HFFc6 (cell line): ENCODE results near the gene LAMTOR2. TPM values are rescaled to one million over a fixed set of nuclear protein-coding genes. Genes with fewer than 3 reads are reported as not detected.

Experiments used
- DNase-seq: peaks from one replicate; pipeline ENCODE4 v3.0.0-alpha.2; 2018
- H3K27ac Mint-ChIP-seq: 2 replicates; pipeline ENCODE4 v1.8.0; 2020; ENCODE audit warnings: mild to moderate bottlenecking, mixed read lengths
- H3K27me3 Mint-ChIP-seq: 2 replicates; pipeline ENCODE4 v1.8.0; 2021; ENCODE audit warnings: mild to moderate bottlenecking, moderate library complexity, mixed read lengths; ENCODE audit not compliant: insufficient read depth
- H3K36me3 Mint-ChIP-seq: 2 replicates; pipeline ENCODE4 v1.8.0; 2021; ENCODE audit warnings: low read depth, mixed read lengths
- H3K4me1 Mint-ChIP-seq: 2 replicates; pipeline ENCODE4 v1.8.0; 2020; ENCODE audit warnings: low read depth, mixed read lengths
- H3K4me3 Mint-ChIP-seq: 2 replicates; pipeline ENCODE4 v1.8.0; 2020; ENCODE audit warnings: mild to moderate bottlenecking, moderate library complexity, mixed read lengths
- H3K9me3 Mint-ChIP-seq: 2 replicates; pipeline ENCODE4 v1.8.0; 2020; ENCODE audit warnings: mild to moderate bottlenecking, mixed read lengths
- total RNA-seq, 6 experiments: library from RNA; stranded (reverse); fragmentation: NEBNext Ultra II Directional; extraction: Animal tissue kit (Norgen Biotek cat#: 25700); gene quantifications; 2 replicates in 1 of 6; 3 replicates in 5 of 6; pipeline ENCODE4 v1.2.3, GENCODE V29; 2021
- TF ChIP-seq, protein P1 (sequence below): fragments of 200-600 bp; sonication (generic); IDR thresholded peaks from 2 replicates; pipeline ENCODE4 v1.5.0; 2021; ENCODE audit warnings: antibody characterized with exemption, mild to moderate bottlenecking

Gene LAMTOR2
- total RNA-seq, 6 experiments from 2014 or later, result 48.5 to 73.6 (median 62.5) TPM

DNA sequence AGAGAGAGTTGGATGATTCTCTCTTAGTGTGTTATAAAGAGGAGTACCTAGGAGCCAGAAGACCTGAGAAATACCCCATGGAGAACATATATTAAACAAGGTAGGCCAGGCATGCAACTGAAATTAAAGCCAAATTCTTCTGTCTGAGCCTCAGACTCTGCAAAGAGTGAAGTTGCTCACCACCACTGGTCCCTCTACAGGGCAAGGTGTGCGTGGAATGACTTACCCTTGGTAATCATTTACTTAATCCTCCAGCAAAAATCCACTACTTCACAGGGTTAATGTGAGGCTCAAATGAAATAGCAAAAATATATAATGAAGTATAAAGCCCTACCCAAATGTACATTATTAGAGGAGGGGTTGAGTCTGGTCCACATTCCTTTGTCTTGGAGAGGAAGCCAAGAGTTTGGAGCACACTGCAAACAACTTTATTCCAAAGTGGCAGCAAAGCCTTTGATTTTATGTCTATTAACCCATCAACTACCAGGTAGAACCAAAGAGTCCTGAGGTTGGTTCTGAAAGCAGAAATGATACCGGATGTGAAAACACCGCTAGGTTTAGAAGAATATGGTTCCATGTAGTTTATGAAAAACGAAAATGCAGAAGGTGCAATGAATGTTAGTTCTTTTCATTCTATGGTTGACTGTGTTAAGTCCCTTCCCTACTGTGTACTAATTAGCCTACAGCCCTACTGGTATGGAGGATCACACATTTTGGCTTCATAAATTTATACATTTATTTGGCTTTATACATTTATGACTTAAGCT lies 42.3 kb upstream of the LAMTOR2 start:
- Mint-ChIP-seq H3K27me3 (no peaks in the 10 kb centered on the region), H3K4me1 (0 out of 2 replicates have a peak, but pooled peaks cover 5% of the 10 kb centered on the region), H3K36me3 (peaks cover 46% of the 10 kb centered on the region), H3K9me3 (no peaks in the 10 kb centered on the region), H3K4me3 (no peak overlapping the region), H3K27ac (no peak overlapping the region)
- DNase-seq, result no peak
- TF ChIP-seq, protein P1, sequence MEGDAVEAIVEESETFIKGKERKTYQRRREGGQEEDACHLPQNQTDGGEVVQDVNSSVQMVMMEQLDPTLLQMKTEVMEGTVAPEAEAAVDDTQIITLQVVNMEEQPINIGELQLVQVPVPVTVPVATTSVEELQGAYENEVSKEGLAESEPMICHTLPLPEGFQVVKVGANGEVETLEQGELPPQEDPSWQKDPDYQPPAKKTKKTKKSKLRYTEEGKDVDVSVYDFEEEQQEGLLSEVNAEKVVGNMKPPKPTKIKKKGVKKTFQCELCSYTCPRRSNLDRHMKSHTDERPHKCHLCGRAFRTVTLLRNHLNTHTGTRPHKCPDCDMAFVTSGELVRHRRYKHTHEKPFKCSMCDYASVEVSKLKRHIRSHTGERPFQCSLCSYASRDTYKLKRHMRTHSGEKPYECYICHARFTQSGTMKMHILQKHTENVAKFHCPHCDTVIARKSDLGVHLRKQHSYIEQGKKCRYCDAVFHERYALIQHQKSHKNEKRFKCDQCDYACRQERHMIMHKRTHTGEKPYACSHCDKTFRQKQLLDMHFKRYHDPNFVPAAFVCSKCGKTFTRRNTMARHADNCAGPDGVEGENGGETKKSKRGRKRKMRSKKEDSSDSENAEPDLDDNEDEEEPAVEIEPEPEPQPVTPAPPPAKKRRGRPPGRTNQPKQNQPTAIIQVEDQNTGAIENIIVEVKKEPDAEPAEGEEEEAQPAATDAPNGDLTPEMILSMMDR, result no peak

DNA sequence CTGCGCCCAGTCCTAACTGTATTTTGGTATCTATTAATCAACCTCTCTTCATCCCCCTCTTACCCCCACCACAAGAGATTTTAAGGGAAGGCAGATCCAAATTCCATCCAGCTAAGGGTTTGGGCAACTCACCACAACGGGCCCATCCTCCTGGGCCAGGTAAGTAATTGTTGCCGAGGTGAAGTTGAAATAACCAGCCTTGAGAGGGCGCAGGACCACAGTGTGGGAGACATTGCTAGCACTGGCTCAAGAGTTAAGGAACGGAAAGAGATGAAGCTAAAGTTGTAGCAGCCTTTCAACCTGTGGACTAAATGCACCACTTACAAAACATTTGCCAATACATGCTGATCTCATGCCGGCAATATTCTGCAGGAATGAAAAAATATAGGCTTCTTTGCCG lies 39.8 kb upstream of the LAMTOR2 start:
- no peaks in the 10 kb centered on the region for H3K9me3 Mint-ChIP-seq
- H3K4me3 Mint-ChIP-seq, result no peak overlapping the region
- H3K36me3 Mint-ChIP-seq, result peaks cover 48% of the 10 kb centered on the region
- H3K27ac Mint-ChIP-seq, result no peak overlapping the region
- DNase-seq, result no peak
- peaks cover under 1% of the 10 kb centered on the region; the same call in 1 of the 2 replicates for H3K27me3 Mint-ChIP-seq
- TF ChIP-seq, protein P1, result no peak
- peaks cover 15% of the 10 kb centered on the region for H3K4me1 Mint-ChIP-seq

DNA sequence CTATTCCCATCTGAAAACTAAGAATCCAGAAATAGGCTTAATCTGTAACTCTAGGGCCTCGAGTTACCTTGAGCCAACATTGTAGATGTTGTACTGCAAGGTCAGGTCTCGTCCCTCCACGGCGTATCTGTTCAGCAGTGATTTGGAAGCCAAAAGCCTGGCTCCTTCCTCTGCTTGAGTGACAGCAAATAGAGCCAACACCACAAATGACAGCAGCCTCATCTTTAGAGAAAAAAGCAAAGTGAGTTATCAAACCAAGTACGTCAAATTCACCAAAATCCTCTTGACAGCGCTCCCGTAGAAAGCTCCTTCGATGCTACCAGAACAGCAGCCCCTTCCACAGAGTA lies 34.7 kb upstream of the LAMTOR2 start:
- peak overlapping the region; percentile 100 for H3K4me3 Mint-ChIP-seq
- DNase-seq, result no peak
- H3K27me3 Mint-ChIP-seq, result peaks cover 5% of the 10 kb centered on the region
- H3K9me3 Mint-ChIP-seq, result no peaks in the 10 kb centered on the region
- peak overlapping the region; percentile 84 for H3K27ac Mint-ChIP-seq
- peaks cover 28% of the 10 kb centered on the region for H3K36me3 Mint-ChIP-seq
- peaks cover 21% of the 10 kb centered on the region for H3K4me1 Mint-ChIP-seq
- TF ChIP-seq, protein P1, result no peak

DNA sequence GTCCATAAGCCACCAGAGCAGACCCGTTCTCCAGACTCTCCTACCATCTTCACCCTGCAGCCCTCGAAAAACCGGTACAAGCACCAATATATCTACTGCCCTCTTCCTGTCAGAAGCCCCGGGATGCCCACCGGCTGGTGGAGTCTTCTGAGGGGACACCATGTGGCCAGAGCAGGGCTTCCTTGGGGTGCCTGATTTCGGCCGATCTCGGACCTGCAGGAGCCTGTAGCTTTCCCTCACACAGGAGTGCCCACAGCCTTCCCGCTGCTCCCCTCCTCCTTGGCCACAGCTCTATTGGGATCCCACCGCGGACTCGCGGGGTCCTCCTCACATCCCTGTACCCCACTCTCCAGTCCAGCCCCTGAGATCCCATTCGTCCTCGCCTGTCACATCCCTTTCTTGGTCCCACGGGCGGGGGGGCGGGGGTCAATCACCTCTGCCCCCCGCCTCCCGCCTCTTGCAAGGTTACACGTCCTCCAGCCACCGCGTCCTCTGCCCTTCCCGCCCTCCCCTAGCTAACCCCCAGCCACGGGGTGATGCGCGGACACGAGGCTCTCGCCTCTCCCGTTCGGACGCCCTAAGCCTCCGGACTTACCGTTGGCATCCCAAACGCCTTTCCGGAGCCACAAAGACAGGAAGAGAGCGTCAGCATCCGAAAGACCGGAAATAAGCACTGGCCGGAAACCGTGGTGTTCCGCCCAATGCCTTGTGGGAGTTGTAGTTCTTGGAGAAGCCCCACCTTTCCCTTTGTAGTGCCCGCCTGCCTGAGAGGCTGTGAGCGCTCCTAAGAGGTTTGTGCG lies 34.1 kb upstream of the LAMTOR2 start, which contains the start of gene SSR2:
Gene SSR2 (minus strand): TSS at position 659 of the 800 bp plus-strand sequence. CDS start 784 bp downstream, outside the sequence.
- TF ChIP-seq, protein P1, result no peak
- Mint-ChIP-seq H3K4me3 (peak within 1 kb of the TSS; percentile 100), H3K27ac (peak within 1 kb of the TSS; percentile 84), H3K36me3 (peaks cover 28% of the 10 kb centered on the region), H3K9me3 (no peaks in the 10 kb centered on the region), H3K27me3 (peaks cover 5% of the 10 kb centered on the region), H3K4me1 (peaks cover 21% of the 10 kb centered on the region)
- peak; percentile 85 for DNase-seq

DNA sequence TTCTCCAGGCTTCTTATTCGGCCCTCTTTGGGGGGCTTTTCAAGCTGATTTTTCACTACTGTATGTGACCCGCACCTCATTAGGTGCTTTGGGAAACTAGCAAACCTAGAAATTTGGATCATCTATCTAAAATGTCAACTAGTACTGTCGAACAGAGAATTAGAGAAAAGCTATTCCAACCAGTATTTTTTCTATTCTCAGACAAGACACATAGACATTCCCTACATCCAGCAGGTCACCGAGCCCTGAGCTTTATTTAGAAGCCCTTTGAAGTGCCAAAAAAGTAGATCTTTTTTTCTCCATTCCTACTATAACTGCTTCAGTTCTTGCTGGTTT lies 33.5 kb upstream of the LAMTOR2 start:
- Mint-ChIP-seq H3K4me1 (peaks cover 25% of the 10 kb centered on the region), H3K27me3 (peaks cover 5% of the 10 kb centered on the region), H3K27ac (no peak overlapping the region; the same call in 1 of the 2 replicates), H3K4me3 (peak overlapping the region; percentile 100), H3K36me3 (peaks cover 28% of the 10 kb centered on the region), H3K9me3 (no peaks in the 10 kb centered on the region)
- no peak for DNase-seq
- TF ChIP-seq, protein P1, result no peak
